ENCODE measurements around the gene FAM193A.

The FAM193A gene

DNA sequence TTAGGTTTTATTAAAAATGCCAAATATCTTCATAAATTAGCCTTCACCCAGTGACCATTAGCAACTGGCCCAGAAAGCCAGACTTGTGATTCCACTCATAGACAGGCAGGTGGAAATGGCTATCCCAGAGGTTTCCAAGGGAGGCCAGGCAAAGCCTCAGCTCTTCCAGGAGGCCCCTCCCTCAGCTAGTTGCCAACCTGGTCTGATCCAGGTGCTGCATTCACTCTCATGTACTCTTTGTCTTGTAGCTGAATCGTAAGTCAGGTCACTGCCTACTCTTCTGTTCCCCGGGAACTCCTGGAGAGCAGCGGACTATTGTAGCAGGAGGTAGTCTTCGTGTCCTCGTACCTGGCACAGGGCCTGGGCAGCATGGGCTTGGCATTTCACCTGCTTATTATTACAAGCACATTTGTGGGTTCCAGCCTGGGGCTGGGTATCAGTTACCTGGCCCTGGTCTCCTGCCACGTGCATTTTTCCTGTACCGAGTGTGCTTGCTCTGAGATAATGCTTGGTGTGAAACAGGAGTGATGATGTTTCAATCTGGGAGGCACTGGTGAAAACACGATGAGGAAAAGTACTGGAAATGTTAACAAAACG, 101.6 kb downstream of the FAM193A start:
- POLR2A ChIA-PET, result no interaction called here

DNA sequence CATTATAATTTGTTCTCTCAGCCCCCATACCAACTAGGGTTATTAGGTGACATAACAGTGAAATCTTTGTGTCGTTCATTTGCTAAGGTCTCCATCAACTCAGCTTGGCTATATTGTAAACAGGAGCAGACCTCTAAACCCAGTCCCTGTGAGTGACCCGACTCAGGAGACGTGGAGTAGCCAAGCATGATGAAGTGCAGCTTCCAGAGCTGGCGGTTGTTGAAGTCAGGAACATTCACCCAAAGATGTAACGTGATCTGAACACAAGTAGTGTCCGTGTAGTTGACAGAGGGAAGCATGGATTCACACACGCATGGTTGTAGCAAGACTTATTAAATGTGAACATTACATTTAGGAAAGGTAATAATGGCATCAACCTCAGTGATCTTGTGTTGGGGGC, 102.3 kb downstream of the FAM193A start:
- H3K4me3 ChIP-seq (ENCODE audit: low read depth, low read length), result no peak overlapping the region
- CTCF ChIA-PET, result no interaction called here
- TF ChIP-seq, protein P1, sequence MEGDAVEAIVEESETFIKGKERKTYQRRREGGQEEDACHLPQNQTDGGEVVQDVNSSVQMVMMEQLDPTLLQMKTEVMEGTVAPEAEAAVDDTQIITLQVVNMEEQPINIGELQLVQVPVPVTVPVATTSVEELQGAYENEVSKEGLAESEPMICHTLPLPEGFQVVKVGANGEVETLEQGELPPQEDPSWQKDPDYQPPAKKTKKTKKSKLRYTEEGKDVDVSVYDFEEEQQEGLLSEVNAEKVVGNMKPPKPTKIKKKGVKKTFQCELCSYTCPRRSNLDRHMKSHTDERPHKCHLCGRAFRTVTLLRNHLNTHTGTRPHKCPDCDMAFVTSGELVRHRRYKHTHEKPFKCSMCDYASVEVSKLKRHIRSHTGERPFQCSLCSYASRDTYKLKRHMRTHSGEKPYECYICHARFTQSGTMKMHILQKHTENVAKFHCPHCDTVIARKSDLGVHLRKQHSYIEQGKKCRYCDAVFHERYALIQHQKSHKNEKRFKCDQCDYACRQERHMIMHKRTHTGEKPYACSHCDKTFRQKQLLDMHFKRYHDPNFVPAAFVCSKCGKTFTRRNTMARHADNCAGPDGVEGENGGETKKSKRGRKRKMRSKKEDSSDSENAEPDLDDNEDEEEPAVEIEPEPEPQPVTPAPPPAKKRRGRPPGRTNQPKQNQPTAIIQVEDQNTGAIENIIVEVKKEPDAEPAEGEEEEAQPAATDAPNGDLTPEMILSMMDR (IDR thresholded peaks at IDR 0.05; ENCODE audit: insufficient read depth, low read length, missing control alignments), result no peak
- no peak for DNase-seq (ENCODE audit: low read depth, low spot score)
- POLR2A ChIA-PET, result no interaction called here

More for the DNA sequence above, 101.6 kb downstream of the FAM193A start:
- TF ChIP-seq, protein P1 (IDR thresholded peaks at IDR 0.05; ENCODE audit: insufficient read depth, low read length, missing control alignments), result no peak
- CTCF ChIA-PET, result no interaction called here
- no peak overlapping the region for H3K4me3 ChIP-seq (ENCODE audit: low read depth, low read length)
- no peak for DNase-seq (ENCODE audit: low read depth, low spot score)

- POLR2A ChIA-PET, result no interaction called here
- TF ChIP-seq, protein P1 (IDR thresholded peaks at IDR 0.05; ENCODE audit: insufficient read depth, low read length, missing control alignments), result no peak
These were observed 106.5 kb downstream of the FAM193A start for GRCh38 chr4:2642968-2643367.

DNA sequence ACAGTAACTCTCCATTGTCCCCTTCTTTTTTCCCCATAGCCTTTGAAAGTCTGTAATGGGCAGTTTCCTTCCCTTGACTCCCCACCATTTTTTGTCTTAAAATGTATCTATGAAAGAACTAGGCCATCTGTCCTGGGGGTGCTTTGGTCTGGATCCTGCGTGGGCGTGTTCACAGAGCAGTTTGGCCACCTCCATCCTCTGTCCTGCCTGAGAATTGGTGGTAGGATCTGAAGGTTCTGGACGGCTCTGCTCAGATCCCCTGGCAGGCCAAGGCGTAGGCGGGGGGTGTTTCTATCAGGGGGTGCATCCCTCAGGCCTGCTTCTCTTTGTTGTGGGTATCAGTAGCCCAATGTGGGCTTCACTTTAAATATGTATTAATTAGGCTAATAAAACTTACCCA, 107.1 kb downstream of the FAM193A start:
- ChIA-PET CTCF (interaction anchor here (0.7 to 1.3 kb wide), 2 partner anchors 10 to 14 kb away, joined by 3 read pairs; no protein-coding TSS in a partner anchor), POLR2A (no interaction called here)
- H3K4me3 ChIP-seq (ENCODE audit: low read depth, low read length), result no peak overlapping the region
- TF ChIP-seq, protein P1 (IDR thresholded peaks at IDR 0.05; ENCODE audit: insufficient read depth, low read length, missing control alignments), result no peak
- DNase-seq (ENCODE audit: low read depth, low spot score), result no peak

More at GRCh38 chr4:2642968-2643367, 106.5 kb downstream of the FAM193A start:
- no peak for DNase-seq (ENCODE audit: low read depth, low spot score)
- CTCF ChIA-PET, result no interaction called here
- H3K4me3 ChIP-seq (ENCODE audit: low read depth, low read length), result no peak overlapping the region

- TF ChIP-seq, protein P1 (IDR thresholded peaks at IDR 0.05; ENCODE audit: insufficient read depth, low read length, missing control alignments), result no peak
- no peak for DNase-seq (ENCODE audit: low read depth, low spot score)
- POLR2A ChIA-PET, result interaction anchor here (0.5 kb wide), 1 partner anchor 111 kb away, joined by 3 read pairs; no protein-coding TSS in a partner anchor
- CTCF ChIA-PET, result no interaction called here
- no peak overlapping the region for H3K4me3 ChIP-seq (ENCODE audit: low read depth, low read length)
These were observed 110.1 kb downstream of the FAM193A start for GRCh38 chr4:2646396-2647149.

- no peak for DNase-seq (ENCODE audit: low read depth, low spot score)
- H3K4me3 ChIP-seq (ENCODE audit: low read depth, low read length), result no peak overlapping the region
- CTCF ChIA-PET, result no interaction called here
- TF ChIP-seq, protein P1 (IDR thresholded peaks at IDR 0.05; ENCODE audit: insufficient read depth, low read length, missing control alignments), result no peak
- POLR2A ChIA-PET, result no interaction called here
These were observed 111.1 kb downstream of the FAM193A start for GRCh38 chr4:2647403-2648158.

Measured in AG04449 (cell line).